Astrocyte (in vitro differentiated cells and primary cell): ENCODE results near the gene HSPA4. TPM values are rescaled to one million over a fixed set of nuclear protein-coding genes. Genes with fewer than 3 reads are reported as not detected.
"Not testable (repeated sequence)": the region's sequence is repeated elsewhere in the genome, so short reads cannot be mapped to it uniquely, and the experiment has no call there.

Experiments
- DNase-seq: peaks from one replicate; pipeline ENCODE4 v3.0.0-alpha.2; 2010; ENCODE audit warnings: low read depth
- FAIRE-seq: peaks from 2 replicates; lab custom pipeline; 2011; peaks lifted over from hg19 to GRCh38; lab: Jason Lieb, UNC
- H2AFZ ChIP-seq: 2 replicates; pipeline ENCODE4 v1.6.0; 2012; ENCODE audit warnings: low read depth, low read length, inconsistent platforms
- H3K27ac ChIP-seq: 2 replicates; pipeline ENCODE4 v1.5.1; 2011; ENCODE audit warnings: low read depth, low read length, inconsistent platforms
- H3K27me3 ChIP-seq: 2 replicates; pipeline ENCODE4 v1.6.0; 2011; ENCODE audit warnings: low read length, inconsistent platforms; ENCODE audit not compliant: insufficient read depth
- H3K36me3 ChIP-seq: 2 replicates; pipeline ENCODE4 v1.5.1; 2011; ENCODE audit warnings: low read length, inconsistent platforms; ENCODE audit not compliant: insufficient read depth
- H3K4me1 ChIP-seq: 2 replicates; pipeline ENCODE4 v1.5.1; 2011; ENCODE audit warnings: low read length, inconsistent platforms; ENCODE audit not compliant: insufficient read depth
- H3K4me2 ChIP-seq: 2 replicates; pipeline ENCODE4 v1.6.0; 2012; ENCODE audit warnings: low read length, inconsistent platforms
- H3K4me3 ChIP-seq: 2 replicates; pipeline ENCODE4 v1.5.1; 2011; ENCODE audit warnings: low read depth, mild to moderate bottlenecking, low read length, inconsistent platforms; ENCODE audit not compliant: insufficient read depth
- H3K79me2 ChIP-seq: 2 replicates; pipeline ENCODE4 v1.6.0; 2012; ENCODE audit warnings: mild to moderate bottlenecking, low read length, inconsistent platforms; ENCODE audit not compliant: insufficient read depth
- H3K9ac ChIP-seq: 2 replicates; pipeline ENCODE4 v1.6.0; 2012; ENCODE audit warnings: mild to moderate bottlenecking, low read length, inconsistent platforms
- H3K9me3 ChIP-seq: 2 replicates; pipeline ENCODE4 v1.5.1; 2012; ENCODE audit warnings: low read depth, mild to moderate bottlenecking, low read length, inconsistent platforms; ENCODE audit not compliant: insufficient read depth
- H4K20me1 ChIP-seq: 2 replicates; pipeline ENCODE4 v1.6.0; 2012; ENCODE audit warnings: low read length, inconsistent platforms; ENCODE audit not compliant: insufficient read depth
- H3K27ac Mint-ChIP-seq: one replicate; pipeline ENCODE4 v1.8.0; 2021; ENCODE audit warnings: mild to moderate bottlenecking, mixed read lengths; ENCODE audit not compliant: unreplicated experiment
- H3K27me3 Mint-ChIP-seq: one replicate; pipeline ENCODE4 v1.8.0; 2021; ENCODE audit warnings: low read depth, mixed read lengths; ENCODE audit not compliant: unreplicated experiment
- H3K36me3 Mint-ChIP-seq: one replicate; pipeline ENCODE4 v1.8.0; 2021; ENCODE audit warnings: low read depth, mixed read lengths; ENCODE audit not compliant: unreplicated experiment
- H3K4me1 Mint-ChIP-seq: one replicate; pipeline ENCODE4 v1.8.0; 2021; ENCODE audit warnings: low read depth, mixed read lengths; ENCODE audit not compliant: unreplicated experiment
- H3K4me3 Mint-ChIP-seq: one replicate; pipeline ENCODE4 v1.8.0; 2021; ENCODE audit warnings: mild to moderate bottlenecking, moderate library complexity, mixed read lengths; ENCODE audit not compliant: unreplicated experiment
- H3K9me3 Mint-ChIP-seq: one replicate; pipeline ENCODE4 v1.8.0; 2021; ENCODE audit warnings: mild to moderate bottlenecking, mixed read lengths; ENCODE audit not compliant: unreplicated experiment
- EZH2 ChIP-seq: IDR thresholded peaks from 2 replicates; pipeline ENCODE4 v1.6.1; 2012; ENCODE audit warnings: mild to moderate bottlenecking, low read length, inconsistent platforms; ENCODE audit not compliant: insufficient read depth
- total RNA-seq: library from RNA; stranded (reverse); gene quantifications from 2 replicates; pipeline ENCODE4 v1.2.1, GENCODE V29; 2021
- TF ChIP-seq, protein P1 (sequence below): IDR thresholded peaks from 2 replicates; pipeline ENCODE4 v1.5.1; 2011; ENCODE audit warnings: low read depth, mild to moderate bottlenecking, inconsistent platforms, low read length, moderate library complexity; ENCODE audit not compliant: insufficient read depth

HSPA4 gene
- total RNA-seq, 1 donor from 2014 or later = 210 TPM

DNA sequence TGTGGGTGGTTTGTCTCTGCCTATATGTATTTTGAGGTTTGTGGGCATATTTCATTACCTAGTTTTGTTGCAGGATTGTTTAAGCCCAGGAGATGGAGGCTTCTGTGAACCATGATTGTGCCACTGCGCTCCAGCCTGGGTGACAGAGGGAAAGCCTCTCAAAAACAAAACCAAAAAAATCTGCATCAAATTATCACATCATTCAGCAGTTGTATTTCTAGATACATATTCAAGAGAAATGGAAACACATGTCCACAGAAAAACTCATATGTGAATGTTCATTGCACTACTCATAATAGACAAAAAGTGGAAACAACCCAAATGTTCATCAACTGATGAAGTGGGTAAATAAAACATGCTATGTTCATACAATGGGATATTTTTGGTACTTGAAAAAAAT, 29.9 kb downstream of the HSPA4 start:
- H3K36me3 Mint-ChIP-seq = peaks cover 10% of the 10 kb centered on the region

DNA sequence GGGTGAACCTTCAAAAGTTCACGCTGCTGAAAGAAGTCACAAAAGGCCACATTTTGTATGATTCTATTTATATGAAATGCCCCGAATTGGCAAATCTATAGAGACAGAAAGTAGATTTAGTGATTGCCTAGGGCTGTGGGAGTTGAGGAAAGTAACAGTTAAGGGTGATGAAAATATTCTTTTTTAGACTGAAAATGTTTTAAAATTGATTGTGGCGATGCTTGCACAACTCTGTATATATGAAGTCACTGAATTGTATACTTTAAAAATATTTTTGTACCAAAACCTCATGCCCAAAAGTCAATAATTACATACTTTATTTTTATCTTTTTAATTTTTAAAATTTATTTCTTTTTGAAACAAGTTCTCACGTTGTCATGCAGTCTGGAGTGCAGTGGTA, 30.3 kb downstream of the HSPA4 start:
- Mint-ChIP-seq H3K4me3 (no peak overlapping the region), H3K9me3 (no peaks in the 10 kb centered on the region), H3K4me1 (peaks cover 2% of the 10 kb centered on the region), H3K27me3 (no peaks in the 10 kb centered on the region), H3K36me3 (peaks cover 12% of the 10 kb centered on the region), H3K27ac (no peak overlapping the region)
- peaks cover 10% of the 10 kb centered on the region for H3K36me3 ChIP-seq
- H3K9ac ChIP-seq = no peak overlapping the region
- no peak overlapping the region for H3K4me2 ChIP-seq
- H3K27ac ChIP-seq = no peak overlapping the region
- peaks cover 69% of the 10 kb centered on the region for H4K20me1 ChIP-seq
- H3K9me3 ChIP-seq = no peaks in the 10 kb centered on the region
- FAIRE-seq (no peak), DNase-seq (no peak)
- no peak overlapping the region for H2AFZ ChIP-seq
- no peaks in the 10 kb centered on the region for H3K27me3 ChIP-seq
- H3K79me2 ChIP-seq = peaks cover 89% of the 10 kb centered on the region
- no peak for TF ChIP-seq EZH2
- TF ChIP-seq, protein P1, sequence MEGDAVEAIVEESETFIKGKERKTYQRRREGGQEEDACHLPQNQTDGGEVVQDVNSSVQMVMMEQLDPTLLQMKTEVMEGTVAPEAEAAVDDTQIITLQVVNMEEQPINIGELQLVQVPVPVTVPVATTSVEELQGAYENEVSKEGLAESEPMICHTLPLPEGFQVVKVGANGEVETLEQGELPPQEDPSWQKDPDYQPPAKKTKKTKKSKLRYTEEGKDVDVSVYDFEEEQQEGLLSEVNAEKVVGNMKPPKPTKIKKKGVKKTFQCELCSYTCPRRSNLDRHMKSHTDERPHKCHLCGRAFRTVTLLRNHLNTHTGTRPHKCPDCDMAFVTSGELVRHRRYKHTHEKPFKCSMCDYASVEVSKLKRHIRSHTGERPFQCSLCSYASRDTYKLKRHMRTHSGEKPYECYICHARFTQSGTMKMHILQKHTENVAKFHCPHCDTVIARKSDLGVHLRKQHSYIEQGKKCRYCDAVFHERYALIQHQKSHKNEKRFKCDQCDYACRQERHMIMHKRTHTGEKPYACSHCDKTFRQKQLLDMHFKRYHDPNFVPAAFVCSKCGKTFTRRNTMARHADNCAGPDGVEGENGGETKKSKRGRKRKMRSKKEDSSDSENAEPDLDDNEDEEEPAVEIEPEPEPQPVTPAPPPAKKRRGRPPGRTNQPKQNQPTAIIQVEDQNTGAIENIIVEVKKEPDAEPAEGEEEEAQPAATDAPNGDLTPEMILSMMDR = no peak
- no peak overlapping the region for H3K4me3 ChIP-seq
- H3K4me1 ChIP-seq = no peaks in the 10 kb centered on the region

More for the DNA sequence above, 29.9 kb downstream of the HSPA4 start:
- Histone ChIP-seq H3K4me1 (no peaks in the 10 kb centered on the region), H3K27ac (no peak overlapping the region), H3K9ac (no peak overlapping the region), H4K20me1 (peaks cover 69% of the 10 kb centered on the region), H3K9me3 (no peaks in the 10 kb centered on the region), H3K27me3 (no peaks in the 10 kb centered on the region), H3K79me2 (peaks cover 92% of the 10 kb centered on the region), H3K4me3 (no peak overlapping the region), H3K36me3 (peaks cover 7% of the 10 kb centered on the region), H2AFZ (no peak overlapping the region), H3K4me2 (no peak overlapping the region)
- TF ChIP-seq, protein P1 = no peak
- TF ChIP-seq EZH2 = no peak
- Mint-ChIP-seq H3K4me3 (no peak overlapping the region), H3K27me3 (no peaks in the 10 kb centered on the region), H3K4me1 (peaks cover 2% of the 10 kb centered on the region), H3K9me3 (no peaks in the 10 kb centered on the region), H3K27ac (no peak overlapping the region)
- FAIRE-seq (no peak), DNase-seq (no peak)

DNA sequence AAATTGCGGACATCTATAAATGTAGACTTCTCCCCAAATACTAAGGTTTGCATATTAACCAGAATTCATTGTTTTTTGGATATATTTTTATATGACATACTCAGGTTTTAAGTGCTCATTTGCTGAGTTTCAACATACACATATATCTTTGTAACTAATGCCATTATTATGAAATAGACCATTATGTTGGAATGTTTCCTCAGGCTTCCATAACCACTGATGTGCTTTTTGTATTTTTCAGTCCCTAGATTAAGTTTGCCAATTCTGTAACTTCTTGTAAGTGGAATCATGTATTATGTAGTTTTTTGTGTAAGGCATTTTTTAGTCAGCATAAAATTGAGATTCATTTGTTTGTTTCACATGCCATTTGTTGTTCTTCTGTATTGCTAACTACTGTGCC, 32.1 kb downstream of the HSPA4 start:
- Mint-ChIP-seq H3K27me3 (no peaks in the 10 kb centered on the region), H3K9me3 (no peaks in the 10 kb centered on the region)
- FAIRE-seq = no peak

DNA sequence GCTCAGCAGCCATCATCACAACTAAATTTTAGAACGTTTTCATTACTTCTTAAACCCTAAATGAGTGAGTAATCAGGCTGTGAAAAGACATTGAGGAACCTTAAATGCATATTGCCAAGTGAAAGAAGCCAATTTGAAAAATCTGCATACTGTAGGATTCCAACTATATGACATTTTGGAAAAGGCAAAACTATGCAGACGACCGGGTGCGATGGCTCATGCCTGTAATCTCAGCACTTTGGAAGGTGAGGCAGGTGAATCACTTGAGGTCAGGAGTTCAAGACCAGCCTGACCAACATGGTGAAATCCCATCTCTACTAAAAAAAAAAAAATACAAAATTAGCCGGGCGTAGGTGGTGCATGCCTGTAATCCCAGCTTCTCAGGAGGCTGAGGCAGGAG, 33.4 kb downstream of the HSPA4 start:
- H3K4me1 Mint-ChIP-seq, H3K4me1 ChIP-seq, H2AFZ ChIP-seq, H3K9me3 Mint-ChIP-seq, H3K27me3 Mint-ChIP-seq, H3K27me3 ChIP-seq, H3K27ac Mint-ChIP-seq, H3K4me3 ChIP-seq, H3K4me3 Mint-ChIP-seq, DNase-seq, FAIRE-seq, H3K4me2 ChIP-seq, H3K9ac ChIP-seq, H3K27ac ChIP-seq, H3K9me3 ChIP-seq, H3K36me3 Mint-ChIP-seq: not testable (repeated sequence)
- Histone ChIP-seq H3K36me3 (peaks cover 20% of the 10 kb centered on the region), H4K20me1 (peaks cover 55% of the 10 kb centered on the region), H3K79me2 (peaks cover 69% of the 10 kb centered on the region)

More for the DNA sequence above, 32.1 kb downstream of the HSPA4 start:
- Mint-ChIP-seq H3K36me3 (peaks cover 8% of the 10 kb centered on the region), H3K4me3 (peak overlapping the region; percentile 40), H3K27ac (no peak overlapping the region), H3K4me1 (peaks cover 2% of the 10 kb centered on the region)
- no peak for DNase-seq
- peaks cover 81% of the 10 kb centered on the region for H3K79me2 ChIP-seq
- peaks cover 13% of the 10 kb centered on the region for H3K36me3 ChIP-seq
- H3K9me3 ChIP-seq = no peaks in the 10 kb centered on the region
- no peak for TF ChIP-seq EZH2
- TF ChIP-seq, protein P1 = no peak
- H3K4me3 ChIP-seq = no peak overlapping the region
- H2AFZ ChIP-seq = no peak overlapping the region
- peaks cover 65% of the 10 kb centered on the region for H4K20me1 ChIP-seq
- no peak overlapping the region for H3K27ac ChIP-seq
- H3K4me2 ChIP-seq = no peak overlapping the region
- no peak overlapping the region for H3K9ac ChIP-seq
- H3K27me3 ChIP-seq = no peaks in the 10 kb centered on the region
- H3K4me1 ChIP-seq = no peaks in the 10 kb centered on the region
